ENCODE measurements around the gene DDX23.

The DDX23 gene

GRCh38 chr12:48823281-48823680 is 28.7 kb downstream of the DDX23 start:
- no peak for DNase-seq (ENCODE audit: low read depth)

- DNase-seq (ENCODE audit: low read depth), result no peak
Observed at GRCh38 chr12:48822711-48823110, 29.3 kb downstream of the DDX23 start.

GRCh38 chr12:48822139-48822538 is 29.8 kb downstream of the DDX23 start:
- no peak for DNase-seq (ENCODE audit: low read depth)

- no peak for DNase-seq (ENCODE audit: low read depth)
Observed at GRCh38 chr12:48819986-48820725, 31.8 kb downstream of the DDX23 start.

- no peak for DNase-seq (ENCODE audit: low read depth)
Observed at GRCh38 chr12:48818831-48819590, 33.0 kb downstream of the DDX23 start.

GRCh38 chr12:48817873-48818830 is 33.8 kb downstream of the DDX23 start, which contains the start of gene CACNB3:
CACNB3 (plus strand) TSS chr12:48818496; CDS start chr12:48818930, 434 bp downstream.
- no peak for DNase-seq (ENCODE audit: low read depth)

- DNase-seq (ENCODE audit: low read depth), result no peak
Observed at GRCh38 chr12:48816143-48816854, 35.7 kb downstream of the DDX23 start.

DNA sequence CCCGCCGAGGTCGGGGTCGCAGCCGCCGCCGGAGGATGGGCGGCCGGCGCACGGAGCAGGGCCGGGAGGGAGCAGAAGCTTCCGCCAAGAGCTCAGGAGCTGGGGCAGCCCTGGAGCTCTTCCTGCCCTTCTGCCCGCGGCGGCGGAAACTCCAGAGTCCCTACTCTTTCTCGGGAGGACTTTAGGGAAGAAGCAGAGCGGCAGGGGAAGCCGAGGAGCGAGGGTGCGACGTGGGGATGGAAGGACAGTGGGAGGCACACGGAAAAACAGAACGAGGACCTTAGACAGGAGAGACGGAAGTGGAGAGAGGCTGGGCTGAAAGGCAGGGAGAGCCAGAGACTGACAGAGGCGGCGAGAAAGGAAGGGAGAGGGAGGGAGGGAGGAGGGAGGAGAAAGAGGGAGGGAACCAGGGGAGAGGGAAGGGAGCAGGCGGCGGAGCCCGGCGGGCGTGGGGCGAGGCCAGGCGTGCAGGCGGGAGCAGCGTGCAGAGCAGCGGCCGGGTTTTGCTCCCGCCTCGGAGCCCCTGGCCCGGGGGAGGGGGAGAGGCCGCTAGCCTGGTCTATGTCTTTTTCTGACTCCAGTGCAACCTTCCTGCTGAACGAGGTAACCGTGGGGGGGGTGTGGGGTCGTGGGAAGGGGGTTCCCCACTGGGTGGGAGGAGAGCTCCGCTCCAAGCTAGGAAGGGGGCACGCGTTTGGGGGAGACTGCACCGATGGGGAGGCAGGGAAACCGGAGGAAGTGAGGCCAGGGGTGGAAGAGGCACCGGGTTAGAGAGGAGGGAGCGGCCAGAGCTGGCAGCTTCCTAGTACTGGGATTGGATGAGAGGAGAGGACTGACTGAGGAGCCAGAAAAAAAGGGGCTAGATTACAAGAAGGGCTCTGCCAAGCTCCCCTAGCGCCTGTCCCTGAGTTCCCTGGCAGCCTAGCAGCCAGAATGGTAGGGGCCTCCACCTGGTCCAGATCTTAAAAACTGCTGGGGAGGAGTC is 36.5 kb downstream of the DDX23 start:
- DNase-seq (ENCODE audit: low read depth), result peak; percentile 67

GRCh38 chr12:48814262-48815125 is 37.5 kb downstream of the DDX23 start:
- DNase-seq (ENCODE audit: low read depth), result peak; percentile 63

DNA sequence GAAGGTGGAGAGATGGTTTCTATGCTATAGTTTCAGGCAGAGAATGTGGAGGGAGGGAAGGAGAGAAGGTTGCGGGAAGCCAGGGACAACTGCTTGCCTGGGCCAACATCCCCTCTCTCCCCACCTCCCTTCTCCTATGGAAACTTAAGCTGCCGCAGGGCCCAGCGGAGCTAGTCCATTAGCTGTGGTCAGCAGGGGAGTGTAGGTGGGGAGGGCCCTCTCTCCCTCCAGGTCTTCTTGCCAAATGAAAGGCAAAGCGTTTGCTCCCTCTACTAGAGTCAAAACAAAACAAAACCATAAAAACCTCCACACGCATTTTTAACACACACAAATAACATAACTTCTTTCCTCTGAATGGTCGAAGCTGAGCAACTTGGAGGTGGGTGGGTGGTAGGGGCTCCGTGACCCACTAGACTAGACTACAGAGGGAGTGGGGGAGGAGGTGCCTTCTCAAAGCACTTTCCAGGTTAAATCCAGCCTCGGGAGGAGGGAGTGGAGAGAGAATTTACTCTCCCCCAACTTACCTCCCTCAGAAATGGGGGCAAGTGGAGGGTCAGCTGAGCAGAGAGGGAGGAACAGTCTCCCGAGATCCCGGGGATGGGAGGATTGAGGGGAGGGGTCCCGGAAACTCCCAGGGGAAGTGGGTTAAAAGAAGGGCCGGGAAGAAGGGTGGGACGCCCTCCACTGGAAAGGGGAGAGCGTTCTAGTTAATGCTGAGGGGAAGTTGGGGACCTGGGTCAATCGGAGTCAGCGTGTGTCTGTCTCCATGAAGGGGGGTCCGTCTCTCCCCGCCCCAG is 38.3 kb downstream of the DDX23 start:
- no peak for DNase-seq (ENCODE audit: low read depth)

DNA sequence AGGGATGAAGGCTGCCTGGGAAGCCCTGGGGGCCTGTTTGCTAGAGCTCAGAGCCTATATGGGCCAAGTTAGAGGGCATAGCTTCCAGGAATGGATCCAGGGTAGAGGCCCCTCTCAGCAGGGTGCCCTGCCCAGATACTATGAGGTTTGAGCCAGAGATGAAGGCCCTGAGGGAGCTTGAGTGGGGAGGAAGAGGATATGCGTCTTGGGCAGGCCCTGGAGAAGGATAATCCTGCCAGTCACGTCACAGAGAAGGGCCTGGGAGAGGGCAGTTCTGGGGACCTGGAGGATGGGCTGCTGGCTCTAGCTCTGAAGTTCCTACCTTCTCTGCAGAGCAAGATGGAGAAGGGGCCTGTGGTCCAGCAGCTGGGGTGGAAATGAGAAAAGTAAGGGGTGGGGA is 39.6 kb downstream of the DDX23 start:
- no peak for DNase-seq (ENCODE audit: low read depth)

GRCh38 chr12:48811437-48812090 is 40.4 kb downstream of the DDX23 start:
- no peak for DNase-seq (ENCODE audit: low read depth)

GRCh38 chr12:48810903-48811431 is 41.0 kb downstream of the DDX23 start:
- no peak for DNase-seq (ENCODE audit: low read depth)

DNA sequence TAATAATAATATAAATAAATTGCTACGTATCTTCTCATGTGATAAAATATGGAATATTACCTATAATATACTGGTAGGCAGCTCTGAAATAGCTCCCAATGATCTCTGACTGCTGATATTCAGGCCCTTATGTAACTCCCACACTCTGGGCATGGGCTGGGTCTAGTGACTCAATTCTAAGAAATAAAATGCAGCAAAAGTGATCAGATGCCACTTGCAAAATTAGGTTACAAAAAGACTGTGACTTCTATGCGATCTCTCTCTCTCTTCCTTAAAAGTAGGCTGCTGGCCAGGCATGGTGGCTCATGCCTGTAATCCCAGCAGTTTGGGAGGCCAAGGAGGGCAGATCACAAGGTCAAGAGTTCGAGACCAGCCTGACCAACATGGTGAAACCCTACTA is 44.0 kb downstream of the DDX23 start:
- no peak for DNase-seq (ENCODE audit: low read depth)

GRCh38 chr12:48803675-48804074 is 48.3 kb downstream of the DDX23 start:
- no peak for DNase-seq (ENCODE audit: low read depth)

DNA sequence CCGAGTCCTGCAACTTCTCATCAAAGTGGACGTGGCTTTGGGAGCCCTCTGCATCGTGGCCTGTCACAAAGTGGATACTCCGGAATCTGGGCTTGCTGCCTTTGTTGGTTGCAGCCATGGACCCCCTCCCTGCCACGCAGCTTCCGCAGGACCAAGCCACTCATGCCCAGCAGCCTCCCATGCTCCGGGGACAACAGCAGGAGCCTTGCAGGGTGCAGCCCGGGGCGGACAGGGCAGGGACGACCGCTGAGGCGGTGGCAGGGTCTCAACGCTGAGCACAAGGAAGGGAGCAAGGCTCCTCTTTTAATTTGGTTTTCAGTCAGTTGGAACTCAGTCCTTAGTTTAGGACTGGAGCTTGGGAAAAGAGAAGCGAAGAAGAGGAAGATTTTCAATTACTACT is 51.0 kb downstream of the DDX23 start:
- DNase-seq (ENCODE audit: low read depth), result no peak

- DNase-seq (ENCODE audit: low read depth), result no peak
Observed at GRCh38 chr12:48800457-48800856, 51.5 kb downstream of the DDX23 start.

- no peak for DNase-seq (ENCODE audit: low read depth)
Observed at GRCh38 chr12:48796976-48797375, 55.0 kb downstream of the DDX23 start.
